GM12878 (cell line): ENCODE data around the gene SLC35A4.

ENCODE experiments used
- ATF7 ChIP-seq: fragments of 450-650 bp; IDR thresholded peaks from 2 replicates; pipeline ENCODE4 v1.6.1; 2016; ENCODE audit warnings: low read depth, mild to moderate bottlenecking
- CREM ChIP-seq: IDR thresholded peaks from 2 replicates; pipeline ENCODE4 v1.6.1; 2014; ENCODE audit warnings: antibody characterized with exemption, low read depth
- CTCF ChIP-seq, 3 experiments: IDR thresholded peaks in 2 of 3; conservative IDR thresholded peaks in 1 of 3; 2 replicates each; pipeline ENCODE4 v1.5.1; 2011; ENCODE audit warnings: low read depth in 3 of 3, low read length in 3 of 3, mild to moderate bottlenecking in 3 of 3, control low read depth in 2 of 3, moderate library complexity in 2 of 3, inconsistent platforms in 1 of 3, mixed read lengths in 1 of 3; ENCODE audit not compliant: control insufficient read depth in 2 of 3, insufficient read depth in 1 of 3; ENCODE audit errors: extremely low read depth in 1 of 3
- EZH2 ChIP-seq: IDR thresholded peaks from 2 replicates; pipeline ENCODE4 v1.6.1; 2012; ENCODE audit warnings: low read depth, mild to moderate bottlenecking, control low read depth, inconsistent platforms, low read length, borderline replicate concordance; ENCODE audit not compliant: control insufficient read depth
- FOXK2 ChIP-seq: fragments of 450-650 bp; IDR thresholded peaks from 2 replicates; pipeline ENCODE4 v1.6.1; 2017; ENCODE audit warnings: mild to moderate bottlenecking, moderate library complexity
- GABPA ChIP-seq: IDR thresholded peaks from 2 replicates; pipeline ENCODE4 v1.6.1; 2014; ENCODE audit warnings: antibody characterized with exemption, low read depth, mild to moderate bottlenecking, inconsistent platforms
- HSF1 ChIP-seq: fragments of 150-350 bp; IDR thresholded peaks from 2 replicates; pipeline ENCODE4 v1.6.1; 2014; ENCODE audit warnings: mild to moderate bottlenecking, low read depth, low read length
- NBN ChIP-seq: fragments of 450-650 bp; IDR thresholded peaks from 2 replicates; pipeline ENCODE4 v1.6.1; 2016
- SMC3 ChIP-seq: IDR thresholded peaks from 2 replicates; pipeline ENCODE4 v1.6.1; 2011; ENCODE audit warnings: low read length, improper control_type of control experiment, borderline replicate concordance
- TAF1 ChIP-seq: IDR thresholded peaks from 2 replicates; pipeline ENCODE4 v1.6.1; 2011; ENCODE audit warnings: mild to moderate bottlenecking, low read depth, low read length, borderline replicate concordance
- TARDBP ChIP-seq: IDR thresholded peaks from 2 replicates; pipeline ENCODE4 v1.6.1; 2016; ENCODE audit warnings: borderline replicate concordance
- USF1 ChIP-seq: IDR thresholded peaks from 2 replicates; pipeline ENCODE4 v1.6.1; 2011; ENCODE audit warnings: borderline replicate concordance, low read depth, mild to moderate bottlenecking, moderate library complexity, mixed read lengths, low read length; ENCODE audit not compliant: insufficient read depth; ENCODE audit errors: extremely low read length
- ZNF207 ChIP-seq: fragments of 450-650 bp; IDR thresholded peaks from 2 replicates; pipeline ENCODE4 v1.6.1; 2014; ENCODE audit warnings: antibody characterized with exemption, mild to moderate bottlenecking, borderline replicate concordance

- TF ChIP-seq CTCF (IDR thresholded peaks at IDR 0.05 in 2 of 3, conservative IDR thresholded peaks at IDR 0.05 in 1 of 3; ENCODE audit: control insufficient read depth in 2 of 3, extremely low read depth in 1 of 3, insufficient read depth in 1 of 3, low read depth in 3 of 3, low read length in 3 of 3) (no peak; a peak in 1 of 6 replicates), FOXK2 (no peak), GABPA (no peak), ATF7 (no peak), HSF1 (no peak), USF1 (no peak), SMC3 (no peak), TARDBP (no peak), EZH2 (no peak), NBN (no peak), CREM (no peak), TAF1 (no peak), ZNF207 (no peak)
Observed at GRCh38 chr5:140555747-140556312, 8.8 kb upstream of the SLC35A4 start.
